ENCODE results near the gene CCNT1.
"Not testable (repeated sequence)": the region's sequence is repeated elsewhere in the genome, so short reads cannot be mapped to it uniquely, and the experiment has no call there.

The CCNT1 gene

DNA sequence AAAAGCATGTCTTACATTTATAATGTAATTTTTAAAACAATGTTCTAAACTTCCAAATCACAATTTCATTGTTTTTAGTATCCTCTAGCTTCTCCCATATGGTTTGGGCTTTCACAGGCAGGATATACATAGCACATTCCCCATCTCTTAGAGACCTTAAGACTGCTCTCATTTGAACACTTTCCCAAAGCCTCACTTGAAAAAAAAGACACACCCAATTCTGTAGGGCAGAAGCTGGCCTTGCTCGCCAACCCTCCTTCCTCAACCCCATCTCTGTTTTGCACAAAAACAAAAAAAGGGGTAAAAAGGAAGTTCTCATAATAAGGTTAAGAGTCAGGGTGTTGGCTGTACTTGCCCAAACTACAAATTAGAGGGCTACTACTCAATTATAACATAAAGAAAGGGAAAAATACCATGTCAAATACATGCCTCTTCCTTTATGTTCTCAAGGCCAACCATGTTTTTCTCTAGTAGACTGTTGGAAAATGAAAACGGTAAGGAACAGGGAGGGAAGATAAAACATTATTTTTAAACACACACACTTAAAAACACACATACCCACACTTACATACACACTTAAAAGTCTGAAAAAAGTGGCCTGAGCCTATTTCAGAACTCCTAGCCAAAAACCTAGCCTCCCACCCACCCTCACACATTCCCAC is 24.6 kb downstream of the CCNT1 start:
- no peak for DNase-seq (ENCODE audit: low read depth, low spot score)

DNA sequence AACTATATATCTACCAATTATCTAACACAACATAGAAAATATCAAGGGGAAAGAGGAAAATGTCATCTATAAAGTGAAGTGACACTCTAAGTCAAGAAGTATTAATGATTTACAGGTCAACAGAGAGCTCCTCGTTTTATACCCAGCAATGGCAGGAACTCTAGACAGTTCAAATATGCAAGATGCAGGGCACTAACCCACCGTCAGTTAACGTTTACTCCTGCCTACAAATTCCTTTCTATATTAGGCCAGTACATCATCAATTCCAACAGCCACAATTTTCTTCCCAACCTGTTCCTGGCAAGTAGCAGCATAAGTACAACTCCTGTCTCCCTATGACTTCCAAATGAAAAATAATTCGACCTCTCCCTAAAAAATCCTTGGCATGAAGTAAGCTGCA is 25.5 kb downstream of the CCNT1 start:
- DNase-seq (ENCODE audit: low read depth, low spot score) = no peak

DNA sequence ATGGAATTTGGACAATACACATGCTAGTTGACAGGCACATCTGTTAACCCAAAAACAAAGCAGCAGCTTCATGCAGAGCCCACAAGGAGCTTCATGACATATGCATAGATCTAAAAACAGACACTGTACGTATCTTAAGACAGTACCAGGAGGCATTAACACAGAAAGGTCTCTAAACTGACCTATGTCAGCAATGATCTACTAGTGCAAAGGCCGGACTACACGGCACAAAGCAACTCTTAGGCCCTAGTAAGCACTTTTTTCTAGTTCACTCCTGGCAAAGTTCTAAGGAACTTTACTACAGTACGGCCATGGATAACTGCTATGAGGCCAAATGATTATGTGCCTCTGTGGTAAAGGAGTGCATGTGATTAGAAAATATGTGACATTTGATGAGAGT is 26.1 kb downstream of the CCNT1 start:
- no peak for DNase-seq (ENCODE audit: low read depth, low spot score)

DNA sequence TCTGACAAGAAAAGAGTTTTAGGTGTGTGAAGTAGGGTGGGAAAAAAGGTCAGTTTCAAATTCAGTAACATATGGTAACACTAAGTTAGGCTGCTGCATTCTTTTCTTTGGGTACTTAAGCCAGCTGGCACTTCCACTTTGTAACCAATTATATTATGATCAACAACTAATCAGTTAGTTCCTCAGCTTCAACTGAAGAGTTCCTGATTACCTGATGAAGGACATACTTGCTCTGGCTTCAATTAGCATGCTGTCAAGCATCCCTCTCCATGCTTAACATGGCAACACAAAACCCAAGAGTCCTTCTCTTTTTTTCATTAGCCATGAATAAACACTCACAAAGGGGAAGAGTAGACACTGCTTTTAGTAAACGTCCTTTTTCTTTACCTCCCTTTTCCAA is 27.7 kb downstream of the CCNT1 start:
- no peak for DNase-seq (ENCODE audit: low read depth, low spot score)

DNA sequence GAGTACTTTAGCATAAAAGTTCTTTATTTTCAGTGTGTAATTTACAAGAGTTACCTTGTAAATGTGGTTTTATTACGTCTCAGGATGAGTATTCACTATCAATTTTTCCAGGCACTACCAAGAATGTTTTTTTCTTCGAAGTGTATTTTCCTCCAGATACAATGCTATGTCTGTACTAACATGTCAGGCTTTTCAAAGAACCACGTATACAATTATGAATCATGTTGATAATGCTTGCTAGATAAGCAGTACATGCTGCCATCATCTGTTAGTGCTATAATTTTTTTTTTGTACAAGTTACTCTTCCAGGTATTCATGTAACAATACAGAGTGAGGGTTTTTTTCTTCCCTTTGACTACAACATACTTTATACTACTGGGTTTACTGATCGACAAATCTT is 28.9 kb downstream of the CCNT1 start:
- DNase-seq (ENCODE audit: low read depth, low spot score) = no peak

DNA sequence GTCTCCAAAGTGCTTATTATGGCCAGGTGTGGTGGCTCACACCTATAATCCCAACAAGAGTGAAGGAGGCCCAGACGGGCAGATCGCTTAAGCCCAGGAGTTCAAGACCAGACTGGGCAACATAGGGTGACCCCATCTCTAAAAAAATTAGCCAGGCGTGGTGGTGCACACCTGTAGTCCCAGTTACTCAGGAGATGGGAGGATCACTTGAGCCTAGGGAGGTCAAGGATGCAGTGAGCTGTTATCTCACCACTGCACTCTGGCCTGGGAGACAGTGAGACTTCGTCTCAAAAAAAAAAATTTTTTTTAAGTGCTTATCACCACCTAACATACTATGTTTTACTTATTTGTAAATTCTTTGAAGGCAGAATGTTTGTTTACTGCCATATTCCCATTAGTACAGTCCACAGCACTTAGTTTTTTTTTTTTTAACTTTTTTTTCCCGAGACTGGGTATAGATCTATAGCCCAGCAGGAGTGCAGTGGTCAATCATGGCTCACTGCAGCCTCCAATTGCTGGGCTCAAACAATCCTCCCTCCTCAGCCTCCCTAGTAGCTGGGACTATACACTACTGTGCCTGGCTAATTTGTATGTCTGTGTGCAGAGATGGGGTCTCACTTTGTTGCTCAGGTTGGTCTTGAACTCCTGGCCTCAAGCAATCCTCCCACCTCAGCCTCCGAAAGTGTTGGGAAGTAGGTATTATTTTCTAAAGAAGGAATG is 29.7 kb downstream of the CCNT1 start:
- DNase-seq (ENCODE audit: low read depth, low spot score) = no peak

DNA sequence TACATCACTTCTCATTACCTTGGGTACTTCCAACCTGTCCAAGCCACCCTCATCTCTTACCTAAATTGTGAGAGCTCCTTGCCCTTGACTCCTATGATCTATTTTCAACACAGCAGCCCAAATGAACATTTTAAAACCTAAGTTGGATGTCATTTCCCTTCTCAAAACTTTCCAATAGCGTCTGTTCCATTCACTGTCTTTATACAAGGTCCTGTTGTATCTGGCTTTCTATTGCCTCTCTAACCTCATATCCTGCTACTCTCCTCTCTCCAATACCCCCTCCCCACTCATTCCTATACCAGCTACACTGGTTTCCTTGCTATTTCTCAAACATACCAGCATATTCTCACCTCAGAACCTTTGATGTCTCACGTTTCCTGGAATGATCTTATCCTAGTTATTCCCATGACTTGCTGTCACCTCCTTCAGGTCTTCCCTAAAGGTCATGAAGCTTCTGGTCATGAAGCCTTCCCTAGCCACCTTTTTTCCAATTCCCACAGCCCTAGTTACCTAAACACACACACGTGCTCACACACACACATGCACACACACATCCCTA is 30.4 kb downstream of the CCNT1 start:
- DNase-seq (ENCODE audit: low read depth, low spot score) = no peak

DNA sequence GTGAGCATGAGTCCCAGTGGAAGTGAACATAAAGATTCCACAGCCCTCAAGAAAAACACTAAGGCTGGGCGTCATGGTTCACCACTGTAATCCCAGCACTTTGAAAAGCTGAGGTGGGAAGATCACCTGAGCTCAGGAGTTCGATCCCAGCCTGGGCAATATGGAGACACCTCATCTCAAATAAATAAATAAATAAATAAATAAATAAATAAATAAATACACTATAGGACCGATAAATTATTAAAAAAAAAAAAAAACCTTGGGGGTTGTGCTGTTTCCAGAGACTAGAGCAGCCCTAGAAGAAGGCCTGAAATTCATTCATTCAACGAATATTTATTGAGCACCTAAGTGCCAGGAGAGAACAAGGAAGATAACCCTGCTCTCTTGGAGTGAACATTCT is 33.0 kb downstream of the CCNT1 start:
- DNase-seq (ENCODE audit: low read depth, low spot score) = no peak

DNA sequence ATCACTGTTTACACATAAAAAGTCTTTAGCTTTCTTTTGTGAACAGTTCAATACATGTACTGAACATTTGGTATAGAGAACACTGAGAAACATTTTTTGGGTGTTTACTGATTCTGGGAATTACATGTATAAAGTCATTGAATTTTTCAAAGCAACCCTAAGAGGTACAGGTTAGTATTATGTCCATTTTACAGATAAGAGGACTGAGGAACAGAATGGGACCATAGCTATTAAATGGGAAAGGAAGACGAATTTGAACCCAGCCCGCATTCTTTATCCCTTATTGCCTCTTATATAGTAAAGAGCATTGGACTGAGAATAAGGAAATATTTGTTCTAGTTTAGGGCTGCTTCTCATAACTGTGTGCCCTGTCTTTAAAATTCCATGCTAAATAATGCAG is 33.6 kb downstream of the CCNT1 start:
- DNase-seq (ENCODE audit: low read depth, low spot score) = no peak

DNA sequence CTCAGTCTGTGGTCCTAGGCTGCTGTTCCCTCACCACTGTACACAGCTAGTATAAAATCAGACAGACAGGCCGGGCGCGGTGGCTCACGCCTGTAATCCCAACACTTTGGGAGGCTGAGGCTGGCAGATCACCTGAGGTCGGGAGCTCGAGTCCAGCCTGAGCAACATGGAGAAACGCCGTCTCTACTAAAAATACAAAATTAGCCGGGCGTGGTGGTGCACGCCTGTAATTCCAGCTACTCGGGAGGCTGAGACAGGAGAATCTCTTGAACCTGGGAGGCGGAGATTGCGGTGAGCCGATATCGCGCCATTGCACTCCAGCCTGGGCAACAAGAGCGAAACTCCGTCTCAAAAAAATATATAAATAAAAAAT is 34.0 kb downstream of the CCNT1 start:
- DNase-seq (ENCODE audit: low read depth, low spot score) = not testable (repeated sequence)

DNA sequence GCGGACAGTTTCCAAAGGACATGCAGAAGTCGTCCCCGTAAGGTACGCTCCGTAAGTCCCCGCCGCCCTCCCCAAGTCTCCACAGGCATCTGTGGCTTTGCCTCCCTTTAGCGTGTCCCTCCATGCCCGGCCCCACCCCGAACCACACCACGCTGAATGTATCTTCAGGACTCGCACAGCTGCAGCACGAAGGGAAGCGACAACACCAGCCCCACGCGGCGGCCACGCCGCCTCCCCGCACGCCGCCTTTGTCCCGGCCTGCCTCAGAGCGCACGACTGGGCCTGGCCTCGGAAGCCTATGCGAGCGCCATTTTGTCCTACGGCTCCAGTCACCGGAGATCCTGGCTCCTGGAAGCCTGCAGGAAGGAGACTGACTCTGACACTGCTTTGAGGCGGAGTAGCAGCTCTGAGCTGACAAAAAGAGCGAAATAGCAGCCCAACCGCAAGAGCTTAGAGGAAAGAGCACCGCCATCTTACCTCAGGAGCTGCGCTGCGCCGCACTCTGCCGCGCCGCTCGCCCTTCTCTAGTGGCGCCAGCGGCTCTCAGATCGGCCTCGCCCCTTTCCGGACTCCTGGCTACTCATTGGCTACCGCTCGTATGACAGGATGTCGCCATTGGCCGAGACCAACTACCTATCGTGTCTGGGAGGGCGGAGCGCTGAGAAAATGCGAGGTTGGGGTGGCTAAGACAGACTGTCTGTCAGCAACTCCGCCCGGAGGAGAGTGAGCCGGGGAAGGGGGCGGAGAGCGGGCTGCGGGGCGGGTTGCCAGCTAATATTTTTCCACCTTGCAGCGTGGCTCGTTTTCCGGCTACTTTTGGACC is 34.6 kb downstream of the CCNT1 start, which contains the start of gene KANSL2:
TSS of gene KANSL2 (minus strand) at position 529 of the 823 bp plus-strand sequence. CDS start 606 bp downstream, outside the sequence.
- peak; percentile 99 for DNase-seq (ENCODE audit: low read depth, low spot score)

DNA sequence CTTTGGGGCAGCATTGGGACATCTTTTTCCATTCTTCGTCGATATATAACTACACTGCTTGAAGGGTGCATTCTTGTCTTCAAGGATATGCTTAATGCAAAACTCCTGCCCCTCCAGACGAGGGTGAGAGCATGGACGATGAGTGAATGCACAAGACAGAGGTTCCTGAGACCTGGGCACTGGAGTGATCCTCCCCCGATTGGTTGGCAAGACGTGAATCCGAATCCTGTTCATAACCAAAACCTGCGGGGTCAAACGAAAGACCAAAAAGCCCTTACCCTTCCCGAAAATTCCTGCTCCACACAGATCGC is 35.2 kb downstream of the CCNT1 start:
- no peak for DNase-seq (ENCODE audit: low read depth, low spot score)

DNA sequence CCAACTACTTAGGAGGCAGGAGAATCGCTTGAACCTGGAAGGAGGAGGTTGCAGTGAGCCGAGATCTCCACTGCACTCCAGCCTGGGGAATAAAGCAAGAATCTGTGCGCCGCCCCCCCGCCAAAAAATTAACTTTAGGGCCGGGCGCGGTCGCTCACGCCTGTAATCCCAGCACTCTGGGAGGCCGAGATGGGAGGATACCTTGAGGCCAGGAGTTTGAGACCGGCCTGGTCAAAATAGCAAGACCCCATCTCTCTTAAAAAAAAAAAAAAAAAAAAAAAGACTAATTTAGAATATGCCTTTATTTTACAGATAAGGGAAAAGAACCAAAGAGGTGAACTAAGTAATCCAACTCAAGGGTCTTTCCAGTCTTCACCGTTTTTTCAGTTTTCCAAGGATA is 35.6 kb downstream of the CCNT1 start:
- DNase-seq (ENCODE audit: low read depth, low spot score) = no peak

DNA sequence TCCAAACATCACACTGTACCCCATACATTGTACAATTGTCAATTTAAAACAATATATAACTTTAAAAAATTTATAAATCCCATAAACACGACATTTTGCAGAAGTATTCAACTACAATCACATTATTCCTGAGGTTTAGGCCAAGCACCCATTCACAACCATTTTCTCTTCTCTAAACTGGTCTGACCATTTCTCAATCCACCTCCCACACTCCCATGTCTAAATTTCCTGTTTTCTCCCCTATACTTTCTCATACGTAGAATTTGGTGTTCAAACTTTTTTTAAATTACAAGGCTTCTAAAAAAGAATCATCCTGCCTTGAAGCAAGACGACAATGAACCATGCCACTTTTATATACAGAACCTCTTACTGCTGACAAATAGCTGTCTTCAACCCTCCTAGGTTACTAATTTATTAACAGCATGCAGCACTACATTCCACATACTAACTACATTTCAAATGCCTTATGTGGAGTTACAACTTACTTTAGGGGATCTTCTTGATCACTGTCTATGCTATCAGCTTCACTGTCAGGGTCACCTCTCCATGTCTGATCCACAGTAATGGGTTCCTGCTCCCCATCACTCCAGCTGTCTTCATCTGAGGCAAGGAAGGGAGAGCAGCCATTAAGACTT is 37.8 kb downstream of the CCNT1 start:
- DNase-seq (ENCODE audit: low read depth, low spot score) = no peak

DNA sequence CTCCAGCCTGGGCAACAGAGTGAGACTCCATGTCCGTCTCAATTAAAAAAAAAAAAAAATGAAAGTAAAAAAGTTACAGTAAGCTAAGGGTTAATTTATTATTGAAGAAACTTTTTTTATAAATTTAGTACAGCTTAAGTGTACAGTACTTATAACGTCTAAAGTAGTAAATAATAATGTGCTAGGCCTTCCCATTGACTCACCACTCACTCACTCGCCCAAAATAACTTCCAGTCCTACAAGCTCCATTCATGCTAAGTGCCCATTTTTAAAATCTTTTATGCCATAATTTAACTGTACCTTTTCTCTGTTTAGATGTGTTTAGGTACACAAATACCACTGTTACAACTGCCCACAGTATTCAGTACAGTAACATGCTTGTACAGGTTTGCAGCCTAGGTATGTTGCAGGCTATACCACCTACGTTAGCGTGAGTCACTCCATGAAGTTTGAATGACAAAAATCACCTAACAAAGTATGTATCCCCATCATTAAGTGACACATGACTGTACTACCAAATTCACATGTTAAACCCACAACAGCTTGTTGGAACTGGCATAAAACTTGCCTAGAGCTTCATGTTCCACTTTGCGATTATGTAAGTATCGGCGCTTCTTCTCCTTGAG is 45.2 kb downstream of the CCNT1 start:
- DNase-seq (ENCODE audit: low read depth, low spot score) = no peak

DNA sequence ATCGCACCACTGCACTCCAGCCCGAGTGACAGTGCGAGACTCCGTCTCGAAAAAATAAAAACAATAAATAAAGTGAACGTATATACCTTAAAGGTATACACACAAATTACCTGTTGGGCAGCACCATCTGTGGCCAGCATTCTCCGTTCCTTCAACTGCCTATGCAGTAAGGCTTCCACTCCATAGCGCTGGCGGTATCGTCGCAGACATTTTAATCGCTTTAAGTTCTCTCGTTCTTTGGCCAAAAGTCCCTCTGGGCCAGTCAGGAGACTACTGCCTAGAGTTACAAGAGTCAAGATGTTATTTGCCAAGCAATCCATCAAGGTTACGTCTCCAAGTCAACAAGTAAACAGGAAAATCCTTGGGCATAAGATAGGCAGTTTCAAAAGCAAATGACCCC is 47.5 kb downstream of the CCNT1 start:
- DNase-seq (ENCODE audit: low read depth, low spot score) = no peak

DNA sequence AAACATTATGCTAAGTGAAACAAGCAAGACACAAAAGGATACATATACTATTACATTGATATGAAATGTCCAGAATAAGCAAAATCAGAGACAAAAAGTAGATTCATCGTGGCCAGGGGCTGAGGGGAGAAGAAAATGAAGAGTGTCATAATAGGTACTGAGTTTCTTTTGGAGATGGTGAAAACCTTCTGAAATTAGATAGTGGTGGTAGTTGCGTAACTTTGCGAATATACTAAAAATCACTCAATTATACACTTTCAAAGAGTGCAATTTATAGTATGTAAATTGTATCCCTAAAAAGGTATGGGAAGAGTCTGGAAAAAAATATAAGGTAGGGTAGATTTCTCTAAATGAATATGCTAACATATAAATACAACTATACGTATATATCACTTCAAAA is 56.6 kb downstream of the CCNT1 start:
- no peak for DNase-seq (ENCODE audit: low read depth, low spot score)

DNA sequence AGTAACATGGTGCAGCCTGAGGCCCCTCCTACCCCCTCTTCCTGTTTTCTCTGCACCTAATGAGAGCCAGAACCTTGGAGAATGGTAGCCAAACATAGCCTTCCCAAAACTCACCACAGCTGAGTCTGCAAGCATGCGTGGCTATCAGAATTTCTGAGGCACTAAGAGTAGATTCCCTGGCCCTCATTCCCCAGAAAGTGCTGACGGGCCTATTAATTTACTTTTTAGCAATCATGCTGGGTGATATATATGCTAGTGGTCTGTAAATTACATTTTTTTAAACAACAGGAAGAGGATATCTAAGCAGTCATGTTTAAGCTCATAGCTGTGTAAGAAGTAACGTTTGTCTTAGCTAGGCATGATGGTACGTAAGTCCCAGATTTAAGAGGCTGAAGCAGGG is 64.8 kb downstream of the CCNT1 start:
- no peak for DNase-seq (ENCODE audit: low read depth, low spot score)

DNA sequence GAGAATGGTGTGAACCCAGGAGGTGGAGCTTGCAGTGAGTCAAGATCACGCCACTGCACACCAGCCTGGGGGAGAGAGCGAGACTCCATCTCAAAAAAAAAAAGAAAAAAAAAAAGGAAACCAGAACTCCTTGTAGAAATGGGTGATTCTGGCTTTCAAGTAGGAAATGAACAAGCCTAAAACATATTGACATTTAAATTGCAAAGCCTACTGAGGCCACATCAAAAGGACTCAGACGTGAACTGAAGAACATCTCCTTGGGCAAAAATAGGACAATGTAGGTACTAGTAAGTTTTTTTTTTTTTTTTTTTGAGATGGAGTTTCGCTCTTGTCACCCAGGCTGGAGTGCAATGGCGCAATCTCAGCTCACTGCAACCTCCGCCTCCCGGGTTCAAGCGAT is 71.2 kb downstream of the CCNT1 start:
- DNase-seq (ENCODE audit: low read depth, low spot score) = not testable (repeated sequence)

DNA sequence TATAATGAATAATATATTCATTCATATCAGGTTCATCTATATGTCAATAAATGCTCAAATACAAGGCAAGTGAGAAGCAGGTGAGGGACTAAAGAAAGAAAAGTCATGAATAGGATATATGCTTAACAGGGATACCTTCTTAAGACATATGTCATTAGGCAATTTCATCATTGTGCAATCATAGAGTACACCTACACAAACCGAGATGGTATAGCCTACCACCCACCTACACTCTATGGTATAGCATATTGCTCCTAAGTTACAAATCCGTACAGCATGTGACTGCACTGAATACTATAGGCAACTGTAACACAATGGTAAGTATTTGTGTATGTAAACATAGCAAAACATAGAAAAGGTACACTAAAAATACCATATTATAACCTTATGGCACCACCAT is 73.5 kb downstream of the CCNT1 start:
- no peak for DNase-seq (ENCODE audit: low read depth, low spot score)

DNA sequence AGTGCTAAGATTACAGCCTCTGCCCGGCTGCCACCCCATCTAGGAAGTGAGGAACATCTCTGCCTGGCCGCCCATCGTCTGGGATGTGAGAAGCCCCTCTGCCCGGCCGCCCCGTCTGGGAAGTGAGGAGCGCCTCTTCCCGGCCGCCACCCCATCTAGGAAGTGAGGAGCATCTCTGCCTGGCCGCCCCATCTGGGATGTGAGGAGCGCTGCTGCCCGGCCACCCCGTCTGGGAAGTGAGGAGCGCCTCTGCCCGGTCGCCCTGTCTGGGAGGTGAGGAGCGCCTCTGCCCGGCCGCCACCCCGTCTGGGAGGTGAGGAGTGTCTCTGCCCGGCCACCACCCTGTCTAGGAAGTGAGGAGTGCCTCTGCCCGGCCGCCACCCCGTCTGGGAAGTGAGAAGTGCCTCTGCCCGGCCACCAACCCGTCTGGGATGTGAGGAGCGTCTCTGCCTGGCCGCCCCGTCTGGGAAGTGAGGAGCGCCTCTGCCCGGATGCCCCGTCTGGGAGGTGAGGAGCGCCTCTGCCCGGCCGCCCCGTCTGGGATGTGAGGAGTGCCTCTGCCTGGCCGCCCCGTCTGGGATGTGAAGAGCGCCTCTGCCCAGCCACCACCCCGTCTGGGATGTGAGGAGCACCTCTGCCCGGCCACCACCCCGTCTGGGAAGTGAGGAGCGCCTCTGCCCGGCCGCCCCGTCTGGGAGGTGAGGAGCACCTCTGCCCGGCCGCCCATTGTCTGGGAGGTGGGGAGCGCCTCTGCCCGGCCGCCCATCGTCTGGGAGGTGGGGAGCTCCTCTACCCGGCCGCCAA is 74.6 kb downstream of the CCNT1 start:
- DNase-seq (ENCODE audit: low read depth, low spot score) = not testable (repeated sequence)
